GM12878 (cell line): ENCODE data around the gene CENPO.
"Not testable (repeated sequence)": the region's sequence is repeated elsewhere in the genome, so short reads cannot be mapped to it uniquely, and the experiment has no call there.

ENCODE experiments used
- CEBPZ ChIP-seq: fragments of 150-350 bp; IDR thresholded peaks from 2 replicates; pipeline ENCODE4 v1.6.1; 2016; ENCODE audit warnings: low read depth, low read length
- CTCF ChIP-seq, 3 experiments: IDR thresholded peaks in 2 of 3; conservative IDR thresholded peaks in 1 of 3; 2 replicates each; pipeline ENCODE4 v1.5.1; 2011; ENCODE audit warnings: low read depth in 3 of 3, low read length in 3 of 3, mild to moderate bottlenecking in 3 of 3, control low read depth in 2 of 3, moderate library complexity in 2 of 3, inconsistent platforms in 1 of 3, mixed read lengths in 1 of 3; ENCODE audit not compliant: control insufficient read depth in 2 of 3, insufficient read depth in 1 of 3; ENCODE audit errors: extremely low read depth in 1 of 3
- ELK1 ChIP-seq: IDR thresholded peaks from 2 replicates; pipeline ENCODE4 v1.6.1; 2012; ENCODE audit warnings: low read depth, low read length, improper control_type of control experiment
- GABPA ChIP-seq: IDR thresholded peaks from 2 replicates; pipeline ENCODE4 v1.6.1; 2014; ENCODE audit warnings: antibody characterized with exemption, low read depth, mild to moderate bottlenecking, inconsistent platforms
- HDAC6 ChIP-seq: fragments of 200-600 bp; sonication (generic); IDR thresholded peaks from one replicate; pipeline ENCODE4 v1.8.0; 2017; ENCODE audit warnings: antibody characterized with exemption; ENCODE audit not compliant: unreplicated experiment
- KAT2A ChIP-seq: conservative IDR thresholded peaks from 2 replicates; pipeline ENCODE4 v1.6.1; 2011; ENCODE audit warnings: low read depth, low read length; ENCODE audit not compliant: control insufficient read depth
- MEF2A ChIP-seq: IDR thresholded peaks from 2 replicates; pipeline ENCODE4 v1.6.1; 2011; ENCODE audit warnings: low read depth, mild to moderate bottlenecking, low read length, moderate library complexity; ENCODE audit not compliant: insufficient read depth
- POLR2AphosphoS5 ChIP-seq: IDR thresholded peaks from 2 replicates; pipeline ENCODE4 v1.6.1; 2011; ENCODE audit warnings: mild to moderate bottlenecking, low read length, inconsistent platforms
- YY1 ChIP-seq: IDR thresholded peaks from 2 replicates; pipeline ENCODE4 v1.6.1; 2011; ENCODE audit warnings: low read depth, mild to moderate bottlenecking, low read length
- TF ChIP-seq, protein P1 (sequence below): IDR thresholded peaks from 2 replicates; pipeline ENCODE4 v1.6.1; 2012; ENCODE audit warnings: improper control_type of control experiment, low read depth, low read length; ENCODE audit not compliant: insufficient replicate concordance

GRCh38 chr2:24835411-24835810, 42.2 kb downstream of the CENPO start:
- TF ChIP-seq GABPA; CEBPZ; CTCF (IDR thresholded peaks at IDR 0.05 in 2 of 3, conservative IDR thresholded peaks at IDR 0.05 in 1 of 3; ENCODE audit: control insufficient read depth in 2 of 3, extremely low read depth in 1 of 3, insufficient read depth in 1 of 3, low read depth in 3 of 3, low read length in 3 of 3); YY1; POLR2AphosphoS5; HDAC6; MEF2A; KAT2A; ELK1: not testable (repeated sequence)
- TF ChIP-seq, protein P1, sequence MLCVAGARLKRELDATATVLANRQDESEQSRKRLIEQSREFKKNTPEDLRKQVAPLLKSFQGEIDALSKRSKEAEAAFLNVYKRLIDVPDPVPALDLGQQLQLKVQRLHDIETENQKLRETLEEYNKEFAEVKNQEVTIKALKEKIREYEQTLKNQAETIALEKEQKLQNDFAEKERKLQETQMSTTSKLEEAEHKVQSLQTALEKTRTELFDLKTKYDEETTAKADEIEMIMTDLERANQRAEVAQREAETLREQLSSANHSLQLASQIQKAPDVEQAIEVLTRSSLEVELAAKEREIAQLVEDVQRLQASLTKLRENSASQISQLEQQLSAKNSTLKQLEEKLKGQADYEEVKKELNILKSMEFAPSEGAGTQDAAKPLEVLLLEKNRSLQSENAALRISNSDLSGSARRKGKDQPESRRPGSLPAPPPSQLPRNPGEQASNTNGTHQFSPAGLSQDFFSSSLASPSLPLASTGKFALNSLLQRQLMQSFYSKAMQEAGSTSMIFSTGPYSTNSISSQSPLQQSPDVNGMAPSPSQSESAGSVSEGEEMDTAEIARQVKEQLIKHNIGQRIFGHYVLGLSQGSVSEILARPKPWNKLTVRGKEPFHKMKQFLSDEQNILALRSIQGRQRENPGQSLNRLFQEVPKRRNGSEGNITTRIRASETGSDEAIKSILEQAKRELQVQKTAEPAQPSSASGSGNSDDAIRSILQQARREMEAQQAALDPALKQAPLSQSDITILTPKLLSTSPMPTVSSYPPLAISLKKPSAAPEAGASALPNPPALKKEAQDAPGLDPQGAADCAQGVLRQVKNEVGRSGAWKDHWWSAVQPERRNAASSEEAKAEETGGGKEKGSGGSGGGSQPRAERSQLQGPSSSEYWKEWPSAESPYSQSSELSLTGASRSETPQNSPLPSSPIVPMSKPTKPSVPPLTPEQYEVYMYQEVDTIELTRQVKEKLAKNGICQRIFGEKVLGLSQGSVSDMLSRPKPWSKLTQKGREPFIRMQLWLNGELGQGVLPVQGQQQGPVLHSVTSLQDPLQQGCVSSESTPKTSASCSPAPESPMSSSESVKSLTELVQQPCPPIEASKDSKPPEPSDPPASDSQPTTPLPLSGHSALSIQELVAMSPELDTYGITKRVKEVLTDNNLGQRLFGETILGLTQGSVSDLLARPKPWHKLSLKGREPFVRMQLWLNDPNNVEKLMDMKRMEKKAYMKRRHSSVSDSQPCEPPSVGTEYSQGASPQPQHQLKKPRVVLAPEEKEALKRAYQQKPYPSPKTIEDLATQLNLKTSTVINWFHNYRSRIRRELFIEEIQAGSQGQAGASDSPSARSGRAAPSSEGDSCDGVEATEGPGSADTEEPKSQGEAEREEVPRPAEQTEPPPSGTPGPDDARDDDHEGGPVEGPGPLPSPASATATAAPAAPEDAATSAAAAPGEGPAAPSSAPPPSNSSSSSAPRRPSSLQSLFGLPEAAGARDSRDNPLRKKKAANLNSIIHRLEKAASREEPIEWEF = not testable (repeated sequence)
